Caco-2 (cell line): ENCODE results near the gene AGTRAP. TPM values are rescaled to one million over a fixed set of nuclear protein-coding genes. Genes with fewer than 3 reads are reported as not detected.

Experiments used
- BruUV-seq: library from RNA; stranded (reverse); fragments of 400-500 nt; replicated peaks from 2 replicates; lab custom pipeline; 2021; lab: Mats Ljungman, UMichigan
- CTCF ChIA-PET: fragments of 300-600 bp; sonication (Branson Sonifier 250); formaldehyde crosslinking; loops from one replicate; lab custom pipeline; 2022; ENCODE audit warnings: antibody characterized with exemption; lab: Charles Lee
- POLR2A ChIA-PET: fragments of 300-600 bp; sonication (Branson Sonifier 250); formaldehyde crosslinking; loops from one replicate; lab custom pipeline; 2022; ENCODE audit warnings: antibody characterized with exemption; lab: Charles Lee
- DNase-seq, 2 experiments: peaks; one replicate each; pipeline versions ENCODE4 v3.0.0 to v3.0.0-alpha.2; 2020 to 2022
- H3K27me3 ChIP-seq: replicated peaks from 2 replicates; pipeline ENCODE4 v1.6.0; 2011; ENCODE audit warnings: low read length; ENCODE audit not compliant: control insufficient read depth, insufficient read depth
- H3K36me3 ChIP-seq: 2 replicates; pipeline ENCODE4 v1.5.1; 2011; ENCODE audit warnings: low read length; ENCODE audit not compliant: control insufficient read depth, insufficient read depth
- H3K4me1 ChIP-seq: fragments of 250-450 bp; sonication (Bioruptor Pico); 2 replicates; pipeline ENCODE4 v1.5.1; 2020; ENCODE audit warnings: mild to moderate bottlenecking
- H3K4me3 ChIP-seq: 2 replicates; pipeline ENCODE4 v1.5.1; 2011; ENCODE audit warnings: low read depth, mild to moderate bottlenecking, control low read depth, low read length
- H3K9me3 ChIP-seq: fragments of 250-450 bp; sonication (Bioruptor Pico); 2 replicates; pipeline ENCODE4 v1.5.1; 2020; ENCODE audit warnings: mild to moderate bottlenecking, moderate library complexity
- H3K27ac Mint-ChIP-seq: one replicate; pipeline ENCODE4 v1.8.0; 2022; ENCODE audit warnings: mixed read lengths; ENCODE audit not compliant: unreplicated experiment
- H3K27me3 Mint-ChIP-seq: one replicate; pipeline ENCODE4 v1.8.0; 2022; ENCODE audit warnings: mixed read lengths; ENCODE audit not compliant: insufficient read depth, unreplicated experiment
- H3K36me3 Mint-ChIP-seq: one replicate; pipeline ENCODE4 v1.8.0; 2022; ENCODE audit warnings: mild to moderate bottlenecking, mixed read lengths; ENCODE audit not compliant: insufficient read depth, unreplicated experiment
- H3K4me1 Mint-ChIP-seq: one replicate; pipeline ENCODE4 v1.8.0; 2022; ENCODE audit warnings: low read depth, mixed read lengths; ENCODE audit not compliant: unreplicated experiment
- H3K4me3 Mint-ChIP-seq: one replicate; pipeline ENCODE4 v1.8.0; 2022; ENCODE audit warnings: mild to moderate bottlenecking, moderate library complexity, mixed read lengths; ENCODE audit not compliant: unreplicated experiment
- H3K9me3 Mint-ChIP-seq: one replicate; pipeline ENCODE4 v1.8.0; 2022; ENCODE audit warnings: mixed read lengths; ENCODE audit not compliant: unreplicated experiment
- intact Hi-C: fragments of 100-400 bp; cut with micrococcal nuclease; formaldehyde crosslinking; loops from one replicate; pipeline ENCODE4 v1.10.0; 2022; ENCODE audit not compliant: unreplicated experiment
- total RNA-seq: library from RNA; stranded (reverse); gene quantifications from 2 replicates; pipeline ENCODE4 v1.2.3, GENCODE V29; 2022
- TF ChIP-seq, protein P1 (sequence below), 2 experiments: fragments of 200-600 bp in 1 of 2; IDR thresholded peaks; 1 replicate in 1 of 2; 2 replicates in 1 of 2; pipeline versions ENCODE4 v1.5.1 to v1.8.0; 2011 to 2022; ENCODE audit warnings: antibody characterized with exemption in 1 of 2, control low read depth in 1 of 2, inconsistent platforms in 1 of 2, low read depth in 1 of 2, low read length in 1 of 2, mild to moderate bottlenecking in 1 of 2, moderate library complexity in 1 of 2; ENCODE audit not compliant: insufficient read depth in 1 of 2, severe bottlenecking in 1 of 2, unreplicated experiment in 1 of 2

Gene AGTRAP
- total RNA-seq, 1 experiment from 2014 or later = 44.4 TPM

DNA sequence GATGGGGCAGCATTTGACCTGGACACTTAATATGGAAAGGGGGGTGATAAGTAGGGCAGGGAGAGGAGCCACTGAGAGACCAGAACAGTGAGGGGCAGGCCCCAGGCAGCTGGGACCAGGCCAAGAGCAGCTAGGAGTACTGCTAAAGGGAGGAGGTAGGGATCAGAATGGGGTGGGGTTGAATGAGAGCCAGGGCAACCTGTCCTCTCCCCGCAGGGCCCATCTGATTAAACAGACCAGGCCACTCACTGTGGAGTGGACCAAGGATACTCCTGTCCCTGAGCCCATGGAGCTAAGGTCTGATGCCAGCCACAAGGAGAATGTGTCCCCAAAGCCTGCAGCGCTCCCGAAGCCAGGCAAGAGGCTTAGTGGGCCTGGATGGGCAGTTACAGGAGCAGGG lies 28.2 kb downstream of the AGTRAP start:
- no peaks in the 10 kb centered on the region for H3K36me3 Mint-ChIP-seq
- H3K27ac Mint-ChIP-seq = no peak overlapping the region
- peaks cover 6% of the 10 kb centered on the region for H3K4me1 Mint-ChIP-seq
- no peak overlapping the region for H3K4me3 ChIP-seq
- POLR2A ChIA-PET = no interaction called here
- H3K9me3 Mint-ChIP-seq = no peaks in the 10 kb centered on the region
- CTCF ChIA-PET = no interaction called here
- no peak for DNase-seq
- H3K9me3 ChIP-seq = no peaks in the 10 kb centered on the region
- TF ChIP-seq, protein P1, sequence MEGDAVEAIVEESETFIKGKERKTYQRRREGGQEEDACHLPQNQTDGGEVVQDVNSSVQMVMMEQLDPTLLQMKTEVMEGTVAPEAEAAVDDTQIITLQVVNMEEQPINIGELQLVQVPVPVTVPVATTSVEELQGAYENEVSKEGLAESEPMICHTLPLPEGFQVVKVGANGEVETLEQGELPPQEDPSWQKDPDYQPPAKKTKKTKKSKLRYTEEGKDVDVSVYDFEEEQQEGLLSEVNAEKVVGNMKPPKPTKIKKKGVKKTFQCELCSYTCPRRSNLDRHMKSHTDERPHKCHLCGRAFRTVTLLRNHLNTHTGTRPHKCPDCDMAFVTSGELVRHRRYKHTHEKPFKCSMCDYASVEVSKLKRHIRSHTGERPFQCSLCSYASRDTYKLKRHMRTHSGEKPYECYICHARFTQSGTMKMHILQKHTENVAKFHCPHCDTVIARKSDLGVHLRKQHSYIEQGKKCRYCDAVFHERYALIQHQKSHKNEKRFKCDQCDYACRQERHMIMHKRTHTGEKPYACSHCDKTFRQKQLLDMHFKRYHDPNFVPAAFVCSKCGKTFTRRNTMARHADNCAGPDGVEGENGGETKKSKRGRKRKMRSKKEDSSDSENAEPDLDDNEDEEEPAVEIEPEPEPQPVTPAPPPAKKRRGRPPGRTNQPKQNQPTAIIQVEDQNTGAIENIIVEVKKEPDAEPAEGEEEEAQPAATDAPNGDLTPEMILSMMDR (IDR thresholded peaks at IDR 0.05; ENCODE audit: insufficient read depth in 1 of 2, low read depth in 1 of 2, low read length in 1 of 2, severe bottlenecking in 1 of 2, unreplicated experiment in 1 of 2) = no peak
- peaks cover 11% of the 10 kb centered on the region for H3K4me1 ChIP-seq
- H3K27me3 ChIP-seq = no peaks in the 10 kb centered on the region
- intact Hi-C loops = no loop called here
- BruUV-seq = no TSS peak
- H3K36me3 ChIP-seq = no peaks in the 10 kb centered on the region
- H3K27me3 Mint-ChIP-seq = no peaks in the 10 kb centered on the region
- H3K4me3 Mint-ChIP-seq = no peak overlapping the region

DNA sequence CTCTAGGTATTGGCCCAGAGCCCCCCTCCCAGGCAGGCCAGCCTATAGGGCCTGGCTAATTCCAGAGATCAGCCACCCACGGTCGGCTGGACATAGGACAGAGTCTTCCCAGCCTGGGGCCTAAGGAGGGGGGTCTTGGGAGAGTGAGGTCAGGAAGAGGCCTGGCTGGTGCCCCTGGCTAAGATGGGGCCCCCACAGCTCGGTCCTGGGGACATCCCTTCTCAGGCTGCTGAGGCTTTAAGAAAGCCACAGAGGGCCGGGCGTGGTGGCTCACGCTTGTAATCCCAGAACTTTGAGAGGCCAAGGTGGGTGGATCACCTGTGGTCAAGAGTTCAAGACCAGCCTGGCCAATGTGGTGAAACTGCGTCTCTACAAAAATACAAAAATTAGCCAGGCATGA lies 28.6 kb downstream of the AGTRAP start:
- H3K36me3 ChIP-seq = no peaks in the 10 kb centered on the region
- H3K4me1 Mint-ChIP-seq = peaks cover 6% of the 10 kb centered on the region
- no peak overlapping the region for H3K4me3 Mint-ChIP-seq
- intact Hi-C loops = no loop called here
- no peaks in the 10 kb centered on the region for H3K27me3 Mint-ChIP-seq
- no TSS peak for BruUV-seq
- ChIA-PET CTCF (no interaction called here), POLR2A (no interaction called here)
- TF ChIP-seq, protein P1 (IDR thresholded peaks at IDR 0.05; ENCODE audit: insufficient read depth in 1 of 2, low read depth in 1 of 2, low read length in 1 of 2, severe bottlenecking in 1 of 2, unreplicated experiment in 1 of 2) = no peak
- no peak for DNase-seq
- H3K4me1 ChIP-seq = peaks cover 12% of the 10 kb centered on the region
- H3K27ac Mint-ChIP-seq = no peak overlapping the region
- no peaks in the 10 kb centered on the region for H3K36me3 Mint-ChIP-seq
- H3K9me3 ChIP-seq = no peaks in the 10 kb centered on the region
- H3K4me3 ChIP-seq = no peak overlapping the region
- H3K27me3 ChIP-seq = no peaks in the 10 kb centered on the region
- H3K9me3 Mint-ChIP-seq = no peaks in the 10 kb centered on the region

DNA sequence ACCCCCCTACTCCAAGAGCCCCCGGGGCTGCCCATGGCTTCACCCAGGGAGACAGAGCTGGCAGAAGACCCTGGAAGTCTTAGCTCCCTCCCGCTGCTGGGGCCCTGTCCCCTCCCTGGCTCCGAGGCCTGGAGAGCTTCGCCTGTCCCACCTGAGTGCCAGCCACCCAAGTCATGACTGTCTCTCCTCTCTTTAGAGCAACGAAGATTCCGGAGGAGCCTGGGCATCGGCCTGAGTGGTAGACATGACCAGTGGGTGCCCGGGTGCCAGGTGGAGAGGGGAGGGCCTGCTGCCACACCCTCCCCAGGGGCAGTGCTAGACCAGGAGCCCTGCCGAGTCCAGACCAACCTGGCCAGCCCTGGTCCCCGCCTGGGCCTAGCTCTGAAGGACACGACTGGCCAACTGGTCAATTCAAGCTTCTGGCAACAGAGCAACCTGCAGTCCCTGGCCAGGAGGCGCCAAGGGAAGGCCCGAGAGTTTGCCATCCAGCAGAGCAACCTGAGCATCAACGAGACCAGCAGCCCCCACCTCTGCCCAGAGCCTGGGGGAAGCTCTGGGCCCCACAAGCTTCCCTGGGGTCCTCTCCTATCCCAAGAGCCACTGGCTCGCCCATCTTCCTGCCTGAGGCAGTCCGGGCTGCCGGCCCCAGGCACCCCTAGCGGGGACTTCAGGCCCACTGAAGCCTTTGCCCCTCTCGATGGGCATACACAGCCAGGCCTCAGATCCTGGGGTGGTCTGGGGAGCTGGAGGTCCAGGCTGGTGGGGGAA lies 29.9 kb downstream of the AGTRAP start:
- Mint-ChIP-seq H3K36me3 (no peaks in the 10 kb centered on the region), H3K9me3 (no peaks in the 10 kb centered on the region), H3K4me3 (no peak overlapping the region), H3K27me3 (no peaks in the 10 kb centered on the region), H3K27ac (no peak overlapping the region), H3K4me1 (peaks cover 6% of the 10 kb centered on the region)
- ChIA-PET CTCF (no interaction called here), POLR2A (interaction anchor here (0.5 kb wide), 1 partner anchor 111 kb away, joined by 3 read pairs; the partner anchor contains the start of gene FBXO44)
- no peaks in the 10 kb centered on the region for H3K36me3 ChIP-seq
- no TSS peak for BruUV-seq
- H3K27me3 ChIP-seq = no peaks in the 10 kb centered on the region
- no peaks in the 10 kb centered on the region for H3K9me3 ChIP-seq
- intact Hi-C loops = no loop called here
- no peak overlapping the region for H3K4me3 ChIP-seq
- TF ChIP-seq, protein P1 (IDR thresholded peaks at IDR 0.05; ENCODE audit: insufficient read depth in 1 of 2, low read depth in 1 of 2, low read length in 1 of 2, severe bottlenecking in 1 of 2, unreplicated experiment in 1 of 2) = no peak
- no peak for DNase-seq
- H3K4me1 ChIP-seq = peaks cover 12% of the 10 kb centered on the region
